ENCODE data around the gene CACNA2D4.

- no peak for TF ChIP-seq CTCF (IDR thresholded peaks at IDR 0.05)
- TF ChIP-seq POLR2A (IDR thresholded peaks at IDR 0.05): no peak
Measured at GRCh38 chr12:1814266-1814665, 104.2 kb downstream of the CACNA2D4 start.

All from adrenal gland (tissue), 5 donors.